Activated B cell treated with CpG ODN at 0.5 μM for 24 hours (primary cell): ENCODE results near the gene FLT1. TPM values are rescaled to one million over a fixed set of nuclear protein-coding genes. Genes with fewer than 3 reads are reported as not detected.

Experiments
- ATAC-seq: fragments of 200-7000 bp; cut with Tn5 transposase; one replicate; pipeline ENCODE4 v1.10.0; 2021; ENCODE audit warnings: low read depth, mild to moderate bottlenecking, moderate library complexity
- CTCF ChIA-PET: fragments of 350-600 bp; sonication (Branson Sonifier 250); formaldehyde crosslinking; loops from one replicate; lab custom pipeline; 2021; ENCODE audit warnings: antibody characterized with exemption; lab: Charles Lee
- POLR2A ChIA-PET: fragments of 350-600 bp; sonication (Branson Sonifier 250); formaldehyde crosslinking; loops from one replicate; lab custom pipeline; 2021; ENCODE audit warnings: antibody characterized with exemption; lab: Charles Lee
- DNase-seq: peaks from one replicate; pipeline ENCODE4 v3.0.0; 2022
- H3K27ac Mint-ChIP-seq: one replicate; pipeline ENCODE4 v1.8.0; 2020; ENCODE audit warnings: mixed read lengths
- H3K27me3 Mint-ChIP-seq: one replicate; pipeline ENCODE4 v1.8.0; 2021; ENCODE audit warnings: mixed read lengths
- H3K36me3 Mint-ChIP-seq: one replicate; pipeline ENCODE4 v1.8.0; 2021; ENCODE audit warnings: low read depth, mixed read lengths
- H3K4me1 Mint-ChIP-seq: one replicate; pipeline ENCODE4 v1.8.0; 2021; ENCODE audit warnings: mixed read lengths
- H3K4me3 Mint-ChIP-seq: one replicate; pipeline ENCODE4 v1.8.0; 2020; ENCODE audit warnings: mild to moderate bottlenecking, mixed read lengths
- H3K9me3 Mint-ChIP-seq: one replicate; pipeline ENCODE4 v1.8.0; 2020; ENCODE audit warnings: mixed read lengths
- intact Hi-C: fragments of 100-400 bp; cut with micrococcal nuclease; formaldehyde crosslinking; loops from one replicate; pipeline ENCODE4 v1.15.1; 2024
- total RNA-seq: library from RNA; stranded (reverse); gene quantifications from 2 replicates; pipeline ENCODE4 v1.2.3, GENCODE V29; 2022
- TF ChIP-seq, protein P1 (sequence below): fragments of 200-600 bp; IDR thresholded peaks from one replicate; pipeline ENCODE4 v1.8.0; 2022; ENCODE audit warnings: antibody characterized with exemption, mild to moderate bottlenecking

The FLT1 gene
- total RNA-seq, 1 donor from 2014 or later: 1.3 TPM

DNA sequence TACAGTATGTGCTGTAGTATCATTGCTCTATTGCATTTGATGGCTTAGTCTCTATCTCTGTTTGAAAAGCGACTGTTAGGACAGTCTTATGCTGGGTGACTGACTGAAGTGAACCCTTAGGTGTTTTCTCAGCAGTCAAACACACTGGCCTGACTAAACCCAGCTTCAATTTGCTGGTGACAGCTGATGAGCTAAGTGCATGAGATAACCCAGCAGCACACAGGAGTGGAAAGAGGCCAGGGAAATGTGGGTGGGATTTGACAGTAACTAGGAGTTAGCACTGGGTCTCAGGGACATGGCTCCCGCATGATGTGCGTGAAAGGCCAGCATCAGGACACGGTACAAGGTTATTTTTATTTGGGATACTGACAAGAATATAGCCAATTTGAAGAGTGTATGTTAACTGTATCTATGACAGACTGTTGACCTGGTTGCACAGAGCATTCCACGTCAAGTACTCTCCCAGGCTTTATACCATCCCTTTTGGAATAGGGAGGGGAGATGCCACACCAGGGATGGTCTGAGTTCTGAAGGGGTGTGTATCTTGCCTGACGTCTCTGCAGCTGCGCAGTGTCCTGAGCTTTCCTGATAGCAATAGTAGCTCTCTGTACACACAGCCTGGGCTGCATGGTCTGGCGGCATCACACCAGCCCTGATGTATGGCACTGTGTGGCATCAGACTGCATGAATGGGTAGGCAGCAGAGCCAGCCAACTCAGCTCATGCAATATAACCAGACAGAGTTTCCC, 144.8 kb downstream of the FLT1 start:
- intact Hi-C loops: no loop called here
- Mint-ChIP-seq H3K4me3 (no peak overlapping the region), H3K36me3 (no peaks in the 10 kb centered on the region), H3K27ac (no peak overlapping the region), H3K4me1 (peaks cover 11% of the 10 kb centered on the region), H3K9me3 (no peaks in the 10 kb centered on the region), H3K27me3 (peaks cover 3% of the 10 kb centered on the region)
- ChIA-PET CTCF (no interaction called here), POLR2A (no interaction called here)
- DNase-seq: no peak
- TF ChIP-seq, protein P1, sequence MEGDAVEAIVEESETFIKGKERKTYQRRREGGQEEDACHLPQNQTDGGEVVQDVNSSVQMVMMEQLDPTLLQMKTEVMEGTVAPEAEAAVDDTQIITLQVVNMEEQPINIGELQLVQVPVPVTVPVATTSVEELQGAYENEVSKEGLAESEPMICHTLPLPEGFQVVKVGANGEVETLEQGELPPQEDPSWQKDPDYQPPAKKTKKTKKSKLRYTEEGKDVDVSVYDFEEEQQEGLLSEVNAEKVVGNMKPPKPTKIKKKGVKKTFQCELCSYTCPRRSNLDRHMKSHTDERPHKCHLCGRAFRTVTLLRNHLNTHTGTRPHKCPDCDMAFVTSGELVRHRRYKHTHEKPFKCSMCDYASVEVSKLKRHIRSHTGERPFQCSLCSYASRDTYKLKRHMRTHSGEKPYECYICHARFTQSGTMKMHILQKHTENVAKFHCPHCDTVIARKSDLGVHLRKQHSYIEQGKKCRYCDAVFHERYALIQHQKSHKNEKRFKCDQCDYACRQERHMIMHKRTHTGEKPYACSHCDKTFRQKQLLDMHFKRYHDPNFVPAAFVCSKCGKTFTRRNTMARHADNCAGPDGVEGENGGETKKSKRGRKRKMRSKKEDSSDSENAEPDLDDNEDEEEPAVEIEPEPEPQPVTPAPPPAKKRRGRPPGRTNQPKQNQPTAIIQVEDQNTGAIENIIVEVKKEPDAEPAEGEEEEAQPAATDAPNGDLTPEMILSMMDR: no peak
- ATAC-seq: no peak

GRCh38 chr13:28349371-28349770, 145.6 kb downstream of the FLT1 start:
- peaks cover 10% of the 10 kb centered on the region for H3K4me1 Mint-ChIP-seq
- TF ChIP-seq, protein P1: no peak
- H3K9me3 Mint-ChIP-seq: no peaks in the 10 kb centered on the region
- CTCF ChIA-PET: no interaction called here
- POLR2A ChIA-PET: no interaction called here
- no peak overlapping the region for H3K27ac Mint-ChIP-seq
- peaks cover 3% of the 10 kb centered on the region for H3K27me3 Mint-ChIP-seq
- DNase-seq (no peak), ATAC-seq (no peak)
- H3K36me3 Mint-ChIP-seq: no peaks in the 10 kb centered on the region
- intact Hi-C loops: no loop called here
- no peak overlapping the region for H3K4me3 Mint-ChIP-seq

DNA sequence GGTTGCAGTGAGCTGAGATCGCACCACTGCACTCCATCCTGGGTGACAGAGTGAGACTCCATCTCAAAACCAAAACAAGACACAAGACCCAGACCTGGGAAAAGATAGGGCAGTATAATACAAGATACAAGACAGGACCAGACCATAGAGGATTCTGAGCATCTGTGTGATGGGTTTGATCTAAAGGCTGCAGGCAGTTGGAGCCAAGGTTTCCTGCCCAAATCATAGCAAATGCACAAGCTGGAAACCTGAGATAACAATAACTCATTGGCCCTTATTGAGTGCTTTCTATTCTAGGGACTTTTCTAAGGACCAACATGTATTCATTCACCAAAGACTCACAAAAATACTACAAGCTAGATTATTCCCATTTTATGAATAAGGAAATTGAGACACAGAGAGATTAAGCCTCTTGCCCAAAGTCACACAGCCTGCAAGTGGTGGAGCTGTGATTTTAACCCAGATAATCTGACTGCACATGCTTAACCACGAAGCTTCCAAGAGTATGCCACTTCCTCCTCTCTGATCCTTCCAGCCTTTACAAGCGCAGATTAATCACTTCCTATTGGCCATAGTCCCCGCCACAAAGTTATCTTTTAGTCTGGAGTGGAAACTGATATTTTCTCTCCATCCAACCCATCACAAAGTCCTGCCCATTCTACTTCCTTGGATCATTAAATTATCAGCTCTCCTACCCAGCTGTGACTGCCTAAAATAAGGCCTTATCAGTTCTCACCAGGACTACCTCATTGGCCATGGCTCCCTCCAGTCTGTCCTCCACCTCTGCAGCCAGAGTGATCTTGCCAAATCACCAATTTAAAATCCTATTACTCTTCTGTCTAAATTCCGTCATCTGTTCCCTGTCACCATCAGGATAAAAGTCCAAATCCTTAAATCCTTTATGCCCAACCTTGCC, 147.2 kb downstream of the FLT1 start:
- no peak for DNase-seq
- TF ChIP-seq, protein P1: no peak
- intact Hi-C loops: no loop called here
- no peak for ATAC-seq
- no peaks in the 10 kb centered on the region for H3K9me3 Mint-ChIP-seq
- ChIA-PET POLR2A (no interaction called here), CTCF (no interaction called here)
- no peak overlapping the region for H3K27ac Mint-ChIP-seq
- no peak overlapping the region for H3K4me3 Mint-ChIP-seq
- H3K36me3 Mint-ChIP-seq: no peaks in the 10 kb centered on the region
- H3K27me3 Mint-ChIP-seq: peaks cover 3% of the 10 kb centered on the region
- H3K4me1 Mint-ChIP-seq: peaks cover 2% of the 10 kb centered on the region

DNA sequence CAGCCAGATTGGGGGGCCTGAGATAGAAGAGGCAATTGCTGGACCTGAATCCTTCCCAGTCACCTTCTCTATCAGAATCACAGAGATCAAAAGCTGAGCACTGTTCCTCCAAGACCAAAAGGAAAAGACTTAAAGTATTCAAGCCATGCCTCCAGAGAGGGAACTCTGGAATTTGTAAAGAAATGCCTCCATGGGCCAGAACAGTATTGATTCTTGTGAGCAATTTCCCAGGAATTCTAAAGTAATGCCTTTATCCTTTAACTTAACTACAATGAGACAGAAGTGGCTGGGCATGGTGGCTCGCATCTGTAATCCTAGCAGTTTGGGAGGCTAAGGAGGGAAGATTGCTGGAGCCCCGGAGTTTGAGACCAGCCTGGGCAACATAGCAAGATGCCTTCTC, 148.8 kb downstream of the FLT1 start:
- Mint-ChIP-seq H3K36me3 (no peaks in the 10 kb centered on the region), H3K9me3 (no peaks in the 10 kb centered on the region), H3K27me3 (peaks cover 3% of the 10 kb centered on the region), H3K27ac (no peak overlapping the region), H3K4me1 (no peaks in the 10 kb centered on the region), H3K4me3 (no peak overlapping the region)
- DNase-seq (no peak), ATAC-seq (no peak)
- TF ChIP-seq, protein P1: no peak
- ChIA-PET CTCF (no interaction called here), POLR2A (no interaction called here)
- intact Hi-C loops: no loop called here

GRCh38 chr13:28344163-28344562, 150.8 kb downstream of the FLT1 start:
- POLR2A ChIA-PET: no interaction called here

More at GRCh38 chr13:28344163-28344562, 150.8 kb downstream of the FLT1 start:
- DNase-seq (no peak), ATAC-seq (no peak)
- Mint-ChIP-seq H3K4me1 (no peaks in the 10 kb centered on the region), H3K9me3 (no peaks in the 10 kb centered on the region), H3K36me3 (no peaks in the 10 kb centered on the region), H3K27me3 (peaks cover 3% of the 10 kb centered on the region), H3K27ac (no peak overlapping the region), H3K4me3 (no peak overlapping the region)
- CTCF ChIA-PET: no interaction called here
- intact Hi-C loops: no loop called here
- TF ChIP-seq, protein P1: no peak
